Muscle layer of colon (tissue), 2 donors: ENCODE data around the gene ANKRD40.

Experiments
- H3K27ac ChIP-seq: one replicate; pipeline ENCODE4 v1.7.0; 2013; ENCODE audit warnings: low read depth, mild to moderate bottlenecking, low read length, moderate library complexity
- H3K27me3 ChIP-seq, 2 donors: one replicate each; pipeline ENCODE4 v1.7.0; 2013; ENCODE audit warnings: low read length in 2 of 2, mild to moderate bottlenecking in 2 of 2; ENCODE audit not compliant: insufficient read depth in 2 of 2, control insufficient read depth in 1 of 2
- H3K36me3 ChIP-seq: one replicate; pipeline ENCODE4 v1.7.0; 2013; ENCODE audit warnings: mild to moderate bottlenecking, low read length; ENCODE audit not compliant: insufficient read depth
- H3K4me1 ChIP-seq: one replicate; pipeline ENCODE4 v1.7.0; 2013; ENCODE audit warnings: mild to moderate bottlenecking, low read length; ENCODE audit not compliant: insufficient read depth
- H3K4me3 ChIP-seq, 2 donors: one replicate each; pipeline ENCODE4 v1.7.0; 2013; ENCODE audit warnings: low read length in 2 of 2, low read depth in 1 of 2, mild to moderate bottlenecking in 1 of 2, moderate library complexity in 1 of 2
- H3K9ac ChIP-seq: one replicate; pipeline ENCODE4 v1.7.0; 2013; ENCODE audit warnings: low read length
- H3K9me3 ChIP-seq: one replicate; pipeline ENCODE4 v1.7.0; 2013; ENCODE audit warnings: mild to moderate bottlenecking, low read length
- donor health status: abdominal sarcoma.
- donor health status: Adenocarcinoma of cecum.

Gene ANKRD40

GRCh38 chr17:50707289-50708049 is at the start of gene ANKRD40:
Gene ANKRD40, minus strand, starts transcription at chr17:50707914. Its CDS starts 260 bp downstream, at chr17:50707654.
- Histone ChIP-seq H3K9me3 (no peaks in the 10 kb centered on the region), H3K4me1 (peaks cover 39% of the 10 kb centered on the region), H3K36me3 (peaks cover 13% of the 10 kb centered on the region)

GRCh38 chr17:50754521-50754920 is 46.8 kb upstream of the ANKRD40 start:
- H3K9ac ChIP-seq = no peak overlapping the region
- H3K27ac ChIP-seq = no peak overlapping the region
- H3K4me3 ChIP-seq = no peak overlapping the region
- peaks cover 42% of the 10 kb centered on the region for H3K36me3 ChIP-seq
- no peaks in the 10 kb centered on the region for H3K4me1 ChIP-seq
- no peaks in the 10 kb centered on the region for H3K27me3 ChIP-seq
- H3K9me3 ChIP-seq = no peaks in the 10 kb centered on the region

More at GRCh38 chr17:50707289-50708049, at the start of gene ANKRD40:
- peak within 1 kb of the TSS; percentile 82 for H3K27ac ChIP-seq
- H3K4me3 ChIP-seq = peak within 1 kb of the TSS; percentile 47 to 71
- H3K9ac ChIP-seq = peak within 1 kb of the TSS; percentile 94
- no peaks in the 10 kb centered on the region for H3K27me3 ChIP-seq

- H3K9me3 ChIP-seq = no peaks in the 10 kb centered on the region
- H3K27ac ChIP-seq = no peak overlapping the region
- H3K9ac ChIP-seq = no peak overlapping the region
- no peaks in the 10 kb centered on the region for H3K27me3 ChIP-seq
- no peak overlapping the region for H3K4me3 ChIP-seq
- H3K36me3 ChIP-seq = peaks cover 85% of the 10 kb centered on the region
- H3K4me1 ChIP-seq = no peaks in the 10 kb centered on the region
Observed at GRCh38 chr17:50749245-50749644, 41.5 kb upstream of the ANKRD40 start.

GRCh38 chr17:50745631-50746030 is 37.9 kb upstream of the ANKRD40 start:
- no peak overlapping the region for H3K27ac ChIP-seq
- H3K4me1 ChIP-seq = no peaks in the 10 kb centered on the region
- H3K9me3 ChIP-seq = no peaks in the 10 kb centered on the region
- H3K27me3 ChIP-seq = no peaks in the 10 kb centered on the region
- H3K36me3 ChIP-seq = peaks cover 88% of the 10 kb centered on the region
- H3K9ac ChIP-seq = no peak overlapping the region
- no peak overlapping the region for H3K4me3 ChIP-seq

- H3K27ac ChIP-seq = no peak overlapping the region
- peaks cover 51% of the 10 kb centered on the region for H3K36me3 ChIP-seq
- H3K4me1 ChIP-seq = no peaks in the 10 kb centered on the region
- no peaks in the 10 kb centered on the region for H3K9me3 ChIP-seq
- H3K9ac ChIP-seq = no peak overlapping the region
- no peak overlapping the region for H3K4me3 ChIP-seq
- no peaks in the 10 kb centered on the region for H3K27me3 ChIP-seq
Observed at GRCh38 chr17:50739098-50739497, 31.4 kb upstream of the ANKRD40 start.

- no peak overlapping the region for H3K9ac ChIP-seq
- H3K4me1 ChIP-seq = peaks cover 2% of the 10 kb centered on the region
- peaks cover 36% of the 10 kb centered on the region for H3K36me3 ChIP-seq
- H3K4me3 ChIP-seq = no peak overlapping the region
- H3K9me3 ChIP-seq = no peaks in the 10 kb centered on the region
- no peak overlapping the region for H3K27ac ChIP-seq
- no peaks in the 10 kb centered on the region for H3K27me3 ChIP-seq
Observed at GRCh38 chr17:50737118-50737698, 29.5 kb upstream of the ANKRD40 start.

GRCh38 chr17:50735287-50735686 is 27.6 kb upstream of the ANKRD40 start:
- Histone ChIP-seq H3K27ac (no peak overlapping the region), H3K27me3 (no peaks in the 10 kb centered on the region), H3K4me3 (no peak overlapping the region), H3K9me3 (no peaks in the 10 kb centered on the region), H3K4me1 (peaks cover 21% of the 10 kb centered on the region), H3K9ac (no peak overlapping the region), H3K36me3 (peaks cover 16% of the 10 kb centered on the region)

- H3K4me3 ChIP-seq = no peak overlapping the region
- no peak overlapping the region for H3K27ac ChIP-seq
- H3K9me3 ChIP-seq = no peaks in the 10 kb centered on the region
- no peak overlapping the region for H3K9ac ChIP-seq
- H3K4me1 ChIP-seq = peaks cover 43% of the 10 kb centered on the region
- H3K27me3 ChIP-seq = no peaks in the 10 kb centered on the region
- no peaks in the 10 kb centered on the region for H3K36me3 ChIP-seq
Observed at GRCh38 chr17:50731575-50732460, 24.1 kb upstream of the ANKRD40 start.

GRCh38 chr17:50728881-50729765 is 21.4 kb upstream of the ANKRD40 start:
- Histone ChIP-seq H3K4me3 (no peak overlapping the region), H3K27me3 (no peaks in the 10 kb centered on the region), H3K9ac (no peak overlapping the region), H3K27ac (no peak overlapping the region), H3K4me1 (peaks cover 54% of the 10 kb centered on the region), H3K36me3 (no peaks in the 10 kb centered on the region), H3K9me3 (no peaks in the 10 kb centered on the region)

- H3K4me3 ChIP-seq = no peak overlapping the region
- no peaks in the 10 kb centered on the region for H3K9me3 ChIP-seq
- no peak overlapping the region for H3K9ac ChIP-seq
- no peaks in the 10 kb centered on the region for H3K36me3 ChIP-seq
- H3K27me3 ChIP-seq = no peaks in the 10 kb centered on the region
- H3K27ac ChIP-seq = no peak overlapping the region
- H3K4me1 ChIP-seq = peaks cover 63% of the 10 kb centered on the region
Observed at GRCh38 chr17:50728112-50728429, 20.4 kb upstream of the ANKRD40 start.
